ENCODE data around the gene MRPS15. TPM values are rescaled to one million over a fixed set of nuclear protein-coding genes. Genes with fewer than 3 reads are reported as not detected.
A peak's percentile ranks its signal among the peaks of the same experiment; 100 is the strongest.

The MRPS15 gene
- total and polyA plus RNA-seq, 4 donors = 41.8 to 95.0 (median 59.8) TPM

DNA sequence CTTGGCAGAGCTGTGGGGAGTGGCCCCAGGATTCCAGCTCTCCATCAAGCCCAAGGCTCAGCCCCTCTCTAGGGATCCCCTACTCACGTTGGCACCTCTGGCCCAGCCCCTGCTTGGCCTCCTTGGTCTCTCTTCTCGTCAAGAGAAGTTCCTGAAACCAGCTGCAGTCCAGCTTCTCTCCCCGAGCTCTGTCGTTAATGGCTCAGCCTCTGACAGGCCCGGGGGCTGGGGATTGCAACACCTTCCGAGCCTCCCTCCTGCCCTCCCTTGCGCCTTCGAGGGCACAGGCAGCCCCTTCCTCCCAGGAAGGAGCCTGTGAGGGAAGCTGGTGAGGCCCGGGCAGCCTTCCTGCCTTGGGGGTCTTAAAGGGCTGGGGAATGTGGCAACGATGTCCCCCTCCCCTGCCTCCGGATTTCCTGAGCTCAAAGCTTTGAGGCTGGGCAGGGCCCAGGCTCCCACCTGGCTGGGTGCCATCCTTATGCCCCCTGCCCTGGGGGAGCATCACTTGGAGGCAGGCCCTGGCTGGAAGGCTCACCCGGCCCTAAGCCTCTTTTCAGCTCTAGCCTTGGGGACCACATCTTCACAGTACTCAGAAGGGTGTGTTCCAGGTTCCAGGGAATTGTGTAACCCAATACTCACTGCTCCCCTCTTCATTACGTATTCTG lies 18.7 kb upstream of the MRPS15 start, which contains the start of gene CSF3R (continued):
- TF ChIP-seq, protein P1, sequence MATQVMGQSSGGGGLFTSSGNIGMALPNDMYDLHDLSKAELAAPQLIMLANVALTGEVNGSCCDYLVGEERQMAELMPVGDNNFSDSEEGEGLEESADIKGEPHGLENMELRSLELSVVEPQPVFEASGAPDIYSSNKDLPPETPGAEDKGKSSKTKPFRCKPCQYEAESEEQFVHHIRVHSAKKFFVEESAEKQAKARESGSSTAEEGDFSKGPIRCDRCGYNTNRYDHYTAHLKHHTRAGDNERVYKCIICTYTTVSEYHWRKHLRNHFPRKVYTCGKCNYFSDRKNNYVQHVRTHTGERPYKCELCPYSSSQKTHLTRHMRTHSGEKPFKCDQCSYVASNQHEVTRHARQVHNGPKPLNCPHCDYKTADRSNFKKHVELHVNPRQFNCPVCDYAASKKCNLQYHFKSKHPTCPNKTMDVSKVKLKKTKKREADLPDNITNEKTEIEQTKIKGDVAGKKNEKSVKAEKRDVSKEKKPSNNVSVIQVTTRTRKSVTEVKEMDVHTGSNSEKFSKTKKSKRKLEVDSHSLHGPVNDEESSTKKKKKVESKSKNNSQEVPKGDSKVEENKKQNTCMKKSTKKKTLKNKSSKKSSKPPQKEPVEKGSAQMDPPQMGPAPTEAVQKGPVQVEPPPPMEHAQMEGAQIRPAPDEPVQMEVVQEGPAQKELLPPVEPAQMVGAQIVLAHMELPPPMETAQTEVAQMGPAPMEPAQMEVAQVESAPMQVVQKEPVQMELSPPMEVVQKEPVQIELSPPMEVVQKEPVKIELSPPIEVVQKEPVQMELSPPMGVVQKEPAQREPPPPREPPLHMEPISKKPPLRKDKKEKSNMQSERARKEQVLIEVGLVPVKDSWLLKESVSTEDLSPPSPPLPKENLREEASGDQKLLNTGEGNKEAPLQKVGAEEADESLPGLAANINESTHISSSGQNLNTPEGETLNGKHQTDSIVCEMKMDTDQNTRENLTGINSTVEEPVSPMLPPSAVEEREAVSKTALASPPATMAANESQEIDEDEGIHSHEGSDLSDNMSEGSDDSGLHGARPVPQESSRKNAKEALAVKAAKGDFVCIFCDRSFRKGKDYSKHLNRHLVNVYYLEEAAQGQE (IDR thresholded peaks at IDR 0.05) = no peak
- TF ChIP-seq GABPA (IDR thresholded peaks at IDR 0.05 in 1 of 2, conservative IDR thresholded peaks at IDR 0.05 in 1 of 2) = no peak
- TF ChIP-seq HNF4A (conservative IDR thresholded peaks at IDR 0.05) = no peak
- TF ChIP-seq FOXA2 (IDR thresholded peaks at IDR 0.05) = no peak
- no peak for TF ChIP-seq RXRA (IDR thresholded peaks at IDR 0.05)
- TF ChIP-seq JUND (IDR thresholded peaks at IDR 0.05) = no peak
- no peak for TF ChIP-seq TAF1 (conservative IDR thresholded peaks at IDR 0.05)

DNA sequence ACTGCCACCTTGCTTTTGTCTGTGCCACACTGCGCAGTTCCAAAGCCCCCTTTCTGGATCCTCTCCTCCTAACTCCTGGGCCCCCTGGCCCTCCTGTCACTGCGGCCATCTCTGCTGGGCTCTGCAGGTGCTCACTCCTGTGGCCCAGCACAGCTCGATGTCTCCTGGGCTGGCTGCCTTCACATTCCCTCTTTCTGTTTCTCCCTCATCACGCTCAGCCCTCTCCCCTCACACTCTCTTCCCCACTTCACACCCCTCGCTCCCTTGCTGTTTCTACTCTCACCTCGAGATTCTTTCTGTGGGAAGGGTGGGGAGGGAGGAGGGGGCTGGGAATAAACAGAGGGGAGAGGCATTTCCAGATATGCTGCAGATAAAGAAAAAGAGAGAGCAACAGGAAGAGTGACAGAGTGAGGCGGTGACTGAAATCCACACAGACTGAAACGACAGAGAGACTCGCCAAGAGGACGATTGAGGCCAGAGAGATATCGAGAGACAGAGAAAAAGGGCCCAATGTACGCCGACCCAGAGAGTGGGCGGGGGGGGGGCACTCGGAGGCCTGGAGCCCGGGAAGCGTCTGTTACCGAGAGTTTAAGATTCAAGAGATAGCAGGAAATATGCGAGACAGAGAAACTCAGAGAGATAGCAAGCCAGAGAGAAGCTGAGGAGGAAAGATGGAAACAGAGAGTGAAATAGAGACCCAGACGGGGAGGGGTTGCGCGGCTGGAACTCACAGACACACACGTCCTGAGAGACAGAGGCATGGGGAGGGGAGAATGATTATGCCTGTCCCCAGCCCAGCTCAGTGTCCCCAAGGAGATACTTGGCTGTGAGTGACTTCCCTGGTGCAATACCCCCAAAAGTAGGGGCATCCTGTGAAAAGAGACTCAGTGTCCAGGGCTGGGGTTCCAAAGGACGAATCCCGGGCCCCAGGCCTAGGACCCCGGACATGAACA lies 17.9 kb upstream of the MRPS15 start:
- no peak for DNase-seq (ENCODE audit: low spot score)
- peak overlapping the region in 1 of 3 donors; percentile 1 for H3K4me3 ChIP-seq (ENCODE audit: low read depth in 1 of 3, low read length in 3 of 3)
- TF ChIP-seq SP1 (IDR thresholded peaks at IDR 0.05) (no peak), YY1 (IDR thresholded peaks at IDR 0.05) (no peak), HNF4G (IDR thresholded peaks at IDR 0.05) (no peak), NR2F2 (IDR thresholded peaks at IDR 0.05) (no peak), HNF4A (conservative IDR thresholded peaks at IDR 0.05) (no peak), FOXA2 (IDR thresholded peaks at IDR 0.05) (no peak), GABPA (IDR thresholded peaks at IDR 0.05 in 1 of 2, conservative IDR thresholded peaks at IDR 0.05 in 1 of 2) (no peak), TAF1 (conservative IDR thresholded peaks at IDR 0.05) (no peak), FOXA1 (IDR thresholded peaks at IDR 0.05) (no peak), JUND (IDR thresholded peaks at IDR 0.05) (no peak), RXRA (IDR thresholded peaks at IDR 0.05) (no peak)
- TF ChIP-seq, protein P2, sequence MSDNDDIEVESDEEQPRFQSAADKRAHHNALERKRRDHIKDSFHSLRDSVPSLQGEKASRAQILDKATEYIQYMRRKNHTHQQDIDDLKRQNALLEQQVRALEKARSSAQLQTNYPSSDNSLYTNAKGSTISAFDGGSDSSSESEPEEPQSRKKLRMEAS (IDR thresholded peaks at IDR 0.05) = no peak
- TF ChIP-seq, protein P3, sequence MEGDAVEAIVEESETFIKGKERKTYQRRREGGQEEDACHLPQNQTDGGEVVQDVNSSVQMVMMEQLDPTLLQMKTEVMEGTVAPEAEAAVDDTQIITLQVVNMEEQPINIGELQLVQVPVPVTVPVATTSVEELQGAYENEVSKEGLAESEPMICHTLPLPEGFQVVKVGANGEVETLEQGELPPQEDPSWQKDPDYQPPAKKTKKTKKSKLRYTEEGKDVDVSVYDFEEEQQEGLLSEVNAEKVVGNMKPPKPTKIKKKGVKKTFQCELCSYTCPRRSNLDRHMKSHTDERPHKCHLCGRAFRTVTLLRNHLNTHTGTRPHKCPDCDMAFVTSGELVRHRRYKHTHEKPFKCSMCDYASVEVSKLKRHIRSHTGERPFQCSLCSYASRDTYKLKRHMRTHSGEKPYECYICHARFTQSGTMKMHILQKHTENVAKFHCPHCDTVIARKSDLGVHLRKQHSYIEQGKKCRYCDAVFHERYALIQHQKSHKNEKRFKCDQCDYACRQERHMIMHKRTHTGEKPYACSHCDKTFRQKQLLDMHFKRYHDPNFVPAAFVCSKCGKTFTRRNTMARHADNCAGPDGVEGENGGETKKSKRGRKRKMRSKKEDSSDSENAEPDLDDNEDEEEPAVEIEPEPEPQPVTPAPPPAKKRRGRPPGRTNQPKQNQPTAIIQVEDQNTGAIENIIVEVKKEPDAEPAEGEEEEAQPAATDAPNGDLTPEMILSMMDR (IDR thresholded peaks at IDR 0.05; ENCODE audit: low read depth, low read length, missing input control) = no peak
- TF ChIP-seq, protein P4, sequence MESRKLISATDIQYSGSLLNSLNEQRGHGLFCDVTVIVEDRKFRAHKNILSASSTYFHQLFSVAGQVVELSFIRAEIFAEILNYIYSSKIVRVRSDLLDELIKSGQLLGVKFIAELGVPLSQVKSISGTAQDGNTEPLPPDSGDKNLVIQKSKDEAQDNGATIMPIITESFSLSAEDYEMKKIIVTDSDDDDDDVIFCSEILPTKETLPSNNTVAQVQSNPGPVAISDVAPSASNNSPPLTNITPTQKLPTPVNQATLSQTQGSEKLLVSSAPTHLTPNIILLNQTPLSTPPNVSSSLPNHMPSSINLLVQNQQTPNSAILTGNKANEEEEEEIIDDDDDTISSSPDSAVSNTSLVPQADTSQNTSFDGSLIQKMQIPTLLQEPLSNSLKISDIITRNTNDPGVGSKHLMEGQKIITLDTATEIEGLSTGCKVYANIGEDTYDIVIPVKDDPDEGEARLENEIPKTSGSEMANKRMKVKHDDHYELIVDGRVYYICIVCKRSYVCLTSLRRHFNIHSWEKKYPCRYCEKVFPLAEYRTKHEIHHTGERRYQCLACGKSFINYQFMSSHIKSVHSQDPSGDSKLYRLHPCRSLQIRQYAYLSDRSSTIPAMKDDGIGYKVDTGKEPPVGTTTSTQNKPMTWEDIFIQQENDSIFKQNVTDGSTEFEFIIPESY (IDR thresholded peaks at IDR 0.05) = no peak
- peaks cover 3 to 8% (median 6%) of the 10 kb centered on the region in 4 donors for H3K4me1 ChIP-seq (ENCODE audit: control insufficient read depth in 4 of 4, insufficient read depth in 4 of 4, low read length in 3 of 4)
- H3K36me3 ChIP-seq (ENCODE audit: control insufficient read depth in 4 of 4, insufficient read depth in 3 of 4, low read depth in 1 of 4, low read length in 3 of 4) = no peaks in the 10 kb centered on the region
- no peak overlapping the region for H3K9ac ChIP-seq (ENCODE audit: low read depth in 1 of 2, low read length in 2 of 2)
- H3K27ac ChIP-seq (ENCODE audit: low read depth in 1 of 2, low read length in 2 of 2) = peak overlapping the region in 1 of 2 donors; percentile 20
- 55% methylated on average over 26 of the region's 26 CpGs for WGBS
- no peaks in the 10 kb centered on the region for H3K27me3 ChIP-seq (ENCODE audit: control insufficient read depth in 4 of 4, insufficient read depth in 4 of 4, low read length in 3 of 4)
- H3K9me3 ChIP-seq (ENCODE audit: control insufficient read depth in 4 of 4, low read length in 3 of 4) = no peaks in the 10 kb centered on the region
